ENCODE results near the gene CEBPZ.

- TF ChIP-seq, protein P1, sequence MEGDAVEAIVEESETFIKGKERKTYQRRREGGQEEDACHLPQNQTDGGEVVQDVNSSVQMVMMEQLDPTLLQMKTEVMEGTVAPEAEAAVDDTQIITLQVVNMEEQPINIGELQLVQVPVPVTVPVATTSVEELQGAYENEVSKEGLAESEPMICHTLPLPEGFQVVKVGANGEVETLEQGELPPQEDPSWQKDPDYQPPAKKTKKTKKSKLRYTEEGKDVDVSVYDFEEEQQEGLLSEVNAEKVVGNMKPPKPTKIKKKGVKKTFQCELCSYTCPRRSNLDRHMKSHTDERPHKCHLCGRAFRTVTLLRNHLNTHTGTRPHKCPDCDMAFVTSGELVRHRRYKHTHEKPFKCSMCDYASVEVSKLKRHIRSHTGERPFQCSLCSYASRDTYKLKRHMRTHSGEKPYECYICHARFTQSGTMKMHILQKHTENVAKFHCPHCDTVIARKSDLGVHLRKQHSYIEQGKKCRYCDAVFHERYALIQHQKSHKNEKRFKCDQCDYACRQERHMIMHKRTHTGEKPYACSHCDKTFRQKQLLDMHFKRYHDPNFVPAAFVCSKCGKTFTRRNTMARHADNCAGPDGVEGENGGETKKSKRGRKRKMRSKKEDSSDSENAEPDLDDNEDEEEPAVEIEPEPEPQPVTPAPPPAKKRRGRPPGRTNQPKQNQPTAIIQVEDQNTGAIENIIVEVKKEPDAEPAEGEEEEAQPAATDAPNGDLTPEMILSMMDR (conservative IDR thresholded peaks at IDR 0.05; ENCODE audit: low read length): no peak
- no peak for TF ChIP-seq EZH2phosphoT487 (IDR thresholded peaks at IDR 0.05; ENCODE audit: borderline replicate concordance)
Measured at GRCh38 chr2:37196320-37197195, 34.8 kb downstream of the CEBPZ start, which contains the start of gene CEBPZOS.
